ENCODE data around the gene RGS11. TPM values are rescaled to one million over a fixed set of nuclear protein-coding genes. Genes with fewer than 3 reads are reported as not detected.

RGS11 gene
- total and polyA plus RNA-seq, 2 experiments from 2014 or later: 0.74 to 1.8 TPM

DNA sequence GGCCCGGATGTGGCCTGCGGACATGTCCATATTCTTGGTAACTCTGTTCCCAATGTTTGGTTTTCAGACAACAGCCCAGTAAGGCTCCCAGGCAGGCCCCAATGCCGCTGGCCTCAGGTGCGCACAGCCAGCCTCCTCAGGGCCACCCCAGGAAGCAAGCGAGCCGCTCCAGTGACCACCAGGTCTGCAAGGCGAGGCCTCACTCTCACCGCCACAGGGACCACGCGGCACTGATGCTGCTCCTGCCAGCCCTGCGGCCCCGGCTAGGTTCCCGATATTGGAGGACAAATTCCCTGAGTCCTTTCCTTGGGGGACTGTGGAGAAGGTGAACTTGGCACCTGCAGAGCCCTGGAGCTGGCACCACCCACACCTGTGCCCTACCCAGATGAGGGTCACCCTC, 26.2 kb upstream of the RGS11 start (continued):
- TF ChIP-seq, protein P1, sequence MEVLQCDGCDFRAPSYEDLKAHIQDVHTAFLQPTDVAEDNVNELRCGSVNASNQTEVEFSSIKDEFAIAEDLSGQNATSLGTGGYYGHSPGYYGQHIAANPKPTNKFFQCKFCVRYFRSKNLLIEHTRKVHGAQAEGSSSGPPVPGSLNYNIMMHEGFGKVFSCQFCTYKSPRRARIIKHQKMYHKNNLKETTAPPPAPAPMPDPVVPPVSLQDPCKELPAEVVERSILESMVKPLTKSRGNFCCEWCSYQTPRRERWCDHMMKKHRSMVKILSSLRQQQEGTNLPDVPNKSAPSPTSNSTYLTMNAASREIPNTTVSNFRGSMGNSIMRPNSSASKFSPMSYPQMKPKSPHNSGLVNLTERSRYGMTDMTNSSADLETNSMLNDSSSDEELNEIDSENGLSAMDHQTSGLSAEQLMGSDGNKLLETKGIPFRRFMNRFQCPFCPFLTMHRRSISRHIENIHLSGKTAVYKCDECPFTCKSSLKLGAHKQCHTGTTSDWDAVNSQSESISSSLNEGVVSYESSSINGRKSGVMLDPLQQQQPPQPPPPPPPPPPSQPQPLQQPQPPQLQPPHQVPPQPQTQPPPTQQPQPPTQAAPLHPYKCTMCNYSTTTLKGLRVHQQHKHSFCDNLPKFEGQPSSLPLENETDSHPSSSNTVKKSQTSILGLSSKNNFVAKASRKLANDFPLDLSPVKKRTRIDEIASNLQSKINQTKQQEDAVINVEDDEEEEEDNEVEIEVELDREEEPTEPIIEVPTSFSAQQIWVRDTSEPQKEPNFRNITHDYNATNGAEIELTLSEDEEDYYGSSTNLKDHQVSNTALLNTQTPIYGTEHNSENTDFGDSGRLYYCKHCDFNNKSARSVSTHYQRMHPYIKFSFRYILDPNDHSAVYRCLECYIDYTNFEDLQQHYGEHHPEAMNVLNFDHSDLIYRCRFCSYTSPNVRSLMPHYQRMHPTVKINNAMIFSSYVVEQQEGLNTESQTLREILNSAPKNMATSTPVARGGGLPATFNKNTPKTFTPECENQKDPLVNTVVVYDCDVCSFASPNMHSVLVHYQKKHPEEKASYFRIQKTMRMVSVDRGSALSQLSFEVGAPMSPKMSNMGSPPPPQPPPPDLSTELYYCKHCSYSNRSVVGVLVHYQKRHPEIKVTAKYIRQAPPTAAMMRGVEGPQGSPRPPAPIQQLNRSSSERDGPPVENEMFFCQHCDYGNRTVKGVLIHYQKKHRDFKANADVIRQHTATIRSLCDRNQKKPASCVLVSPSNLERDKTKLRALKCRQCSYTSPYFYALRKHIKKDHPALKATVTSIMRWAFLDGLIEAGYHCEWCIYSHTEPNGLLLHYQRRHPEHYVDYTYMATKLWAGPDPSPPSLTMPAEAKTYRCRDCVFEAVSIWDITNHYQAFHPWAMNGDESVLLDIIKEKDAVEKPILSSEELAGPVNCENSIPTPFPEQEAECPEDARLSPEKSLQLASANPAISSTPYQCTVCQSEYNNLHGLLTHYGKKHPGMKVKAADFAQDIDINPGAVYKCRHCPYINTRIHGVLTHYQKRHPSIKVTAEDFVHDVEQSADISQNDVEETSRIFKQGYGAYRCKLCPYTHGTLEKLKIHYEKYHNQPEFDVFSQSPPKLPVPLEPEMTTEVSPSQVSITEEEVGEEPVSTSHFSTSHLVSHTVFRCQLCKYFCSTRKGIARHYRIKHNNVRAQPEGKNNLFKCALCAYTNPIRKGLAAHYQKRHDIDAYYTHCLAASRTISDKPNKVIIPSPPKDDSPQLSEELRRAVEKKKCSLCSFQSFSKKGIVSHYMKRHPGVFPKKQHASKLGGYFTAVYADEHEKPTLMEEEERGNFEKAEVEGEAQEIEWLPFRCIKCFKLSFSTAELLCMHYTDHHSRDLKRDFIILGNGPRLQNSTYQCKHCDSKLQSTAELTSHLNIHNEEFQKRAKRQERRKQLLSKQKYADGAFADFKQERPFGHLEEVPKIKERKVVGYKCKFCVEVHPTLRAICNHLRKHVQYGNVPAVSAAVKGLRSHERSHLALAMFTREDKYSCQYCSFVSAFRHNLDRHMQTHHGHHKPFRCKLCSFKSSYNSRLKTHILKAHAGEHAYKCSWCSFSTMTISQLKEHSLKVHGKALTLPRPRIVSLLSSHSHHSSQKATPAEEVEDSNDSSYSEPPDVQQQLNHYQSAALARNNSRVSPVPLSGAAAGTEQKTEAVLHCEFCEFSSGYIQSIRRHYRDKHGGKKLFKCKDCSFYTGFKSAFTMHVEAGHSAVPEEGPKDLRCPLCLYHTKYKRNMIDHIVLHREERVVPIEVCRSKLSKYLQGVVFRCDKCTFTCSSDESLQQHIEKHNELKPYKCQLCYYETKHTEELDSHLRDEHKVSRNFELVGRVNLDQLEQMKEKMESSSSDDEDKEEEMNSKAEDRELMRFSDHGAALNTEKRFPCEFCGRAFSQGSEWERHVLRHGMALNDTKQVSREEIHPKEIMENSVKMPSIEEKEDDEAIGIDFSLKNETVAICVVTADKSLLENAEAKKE (CRISPR knock-in tag; IDR thresholded peaks at IDR 0.05): no peak

DNA sequence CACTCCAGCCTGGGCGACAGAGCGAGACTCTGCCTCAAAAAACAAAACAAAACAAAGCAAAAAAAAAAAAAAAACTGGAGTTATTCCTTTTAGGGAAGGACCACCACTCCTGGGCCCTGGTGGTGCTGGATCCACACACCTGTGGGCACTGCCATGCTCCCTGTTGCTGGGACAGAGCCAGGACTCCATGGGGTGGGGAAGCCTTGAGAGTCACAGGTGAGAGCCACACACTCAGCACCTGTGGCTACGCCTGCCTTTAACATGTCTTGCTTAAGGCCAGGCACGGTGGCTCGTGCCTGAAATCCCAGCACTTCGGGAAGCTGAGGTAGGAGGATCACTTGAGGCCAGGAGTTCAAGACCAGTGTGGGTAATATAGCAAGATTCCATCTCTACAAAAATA, 25.5 kb upstream of the RGS11 start:
- H4K20me1 ChIP-seq (replicated peaks; ENCODE audit: insufficient read depth): peaks cover 9% of the 10 kb centered on the region
- no peak overlapping the region for H3K4me3 ChIP-seq
- H3K9me2 ChIP-seq (ENCODE audit: insufficient read depth): no peaks in the 10 kb centered on the region
- no peak overlapping the region for H3K4me3 Mint-ChIP-seq
- no peaks in the 10 kb centered on the region for H3K79me2 ChIP-seq (replicated peaks; ENCODE audit: insufficient read depth)
- no peaks in the 10 kb centered on the region for H3K4me1 Mint-ChIP-seq
- no peak overlapping the region for H3K27ac Mint-ChIP-seq
- DNase-seq (ENCODE audit: low spot score): no peak
- no peak for ATAC-seq
- no peaks in the 10 kb centered on the region for H3K27me3 ChIP-seq (ENCODE audit: insufficient read depth)
- no peaks in the 10 kb centered on the region for H3K9me3 Mint-ChIP-seq
- H2AFZ ChIP-seq: no peak overlapping the region
- H3K36me3 ChIP-seq (ENCODE audit: insufficient read depth): no peaks in the 10 kb centered on the region
- H3K27me3 Mint-ChIP-seq (ENCODE audit: insufficient read depth, low read depth, poor library complexity): peaks cover 12% of the 10 kb centered on the region
- H3K4me2 ChIP-seq: no peak overlapping the region
- H3F3A ChIP-seq (replicated peaks; ENCODE audit: low read depth): no peaks in the 10 kb centered on the region
- 0 out of 3 replicates have a peak, but pooled peaks cover 5% of the 10 kb centered on the region for H3K36me3 Mint-ChIP-seq (ENCODE audit: low read depth)
- no peak overlapping the region for H3K27ac ChIP-seq (ENCODE audit: low read depth)
- H3K4me1 ChIP-seq (ENCODE audit: insufficient read depth): no peaks in the 10 kb centered on the region
- TF ChIP-seq, protein P1 (CRISPR knock-in tag; IDR thresholded peaks at IDR 0.05): no peak
- TF ChIP-seq JUNB (IDR thresholded peaks at IDR 0.05; ENCODE audit: unreplicated experiment) (no peak), CREB1 (CRISPR knock-in tag; IDR thresholded peaks at IDR 0.05; ENCODE audit: low read depth) (no peak), EZH2 (IDR thresholded peaks at IDR 0.05; ENCODE audit: low read depth, unreplicated experiment) (no peak), POLR2AphosphoS5 (IDR thresholded peaks at IDR 0.05; ENCODE audit: low read depth) (no peak)
- TF ChIP-seq, protein P2, sequence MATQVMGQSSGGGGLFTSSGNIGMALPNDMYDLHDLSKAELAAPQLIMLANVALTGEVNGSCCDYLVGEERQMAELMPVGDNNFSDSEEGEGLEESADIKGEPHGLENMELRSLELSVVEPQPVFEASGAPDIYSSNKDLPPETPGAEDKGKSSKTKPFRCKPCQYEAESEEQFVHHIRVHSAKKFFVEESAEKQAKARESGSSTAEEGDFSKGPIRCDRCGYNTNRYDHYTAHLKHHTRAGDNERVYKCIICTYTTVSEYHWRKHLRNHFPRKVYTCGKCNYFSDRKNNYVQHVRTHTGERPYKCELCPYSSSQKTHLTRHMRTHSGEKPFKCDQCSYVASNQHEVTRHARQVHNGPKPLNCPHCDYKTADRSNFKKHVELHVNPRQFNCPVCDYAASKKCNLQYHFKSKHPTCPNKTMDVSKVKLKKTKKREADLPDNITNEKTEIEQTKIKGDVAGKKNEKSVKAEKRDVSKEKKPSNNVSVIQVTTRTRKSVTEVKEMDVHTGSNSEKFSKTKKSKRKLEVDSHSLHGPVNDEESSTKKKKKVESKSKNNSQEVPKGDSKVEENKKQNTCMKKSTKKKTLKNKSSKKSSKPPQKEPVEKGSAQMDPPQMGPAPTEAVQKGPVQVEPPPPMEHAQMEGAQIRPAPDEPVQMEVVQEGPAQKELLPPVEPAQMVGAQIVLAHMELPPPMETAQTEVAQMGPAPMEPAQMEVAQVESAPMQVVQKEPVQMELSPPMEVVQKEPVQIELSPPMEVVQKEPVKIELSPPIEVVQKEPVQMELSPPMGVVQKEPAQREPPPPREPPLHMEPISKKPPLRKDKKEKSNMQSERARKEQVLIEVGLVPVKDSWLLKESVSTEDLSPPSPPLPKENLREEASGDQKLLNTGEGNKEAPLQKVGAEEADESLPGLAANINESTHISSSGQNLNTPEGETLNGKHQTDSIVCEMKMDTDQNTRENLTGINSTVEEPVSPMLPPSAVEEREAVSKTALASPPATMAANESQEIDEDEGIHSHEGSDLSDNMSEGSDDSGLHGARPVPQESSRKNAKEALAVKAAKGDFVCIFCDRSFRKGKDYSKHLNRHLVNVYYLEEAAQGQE (IDR thresholded peaks at IDR 0.05; ENCODE audit: unreplicated experiment): no peak
